Vagina (tissue), 2 donors: ENCODE measurements around the gene NFIB. TPM values are rescaled to one million over a fixed set of nuclear protein-coding genes. Genes with fewer than 3 reads are reported as not detected.

ENCODE experiments used
- DNase-seq, 2 donors: peaks; one replicate each; pipeline ENCODE4 v3.0.0-alpha.2; 2017; ENCODE audit errors: extremely low spot score in 2 of 2
- H3K27ac ChIP-seq: fragments of 200-600 bp; sonication (generic); one replicate; pipeline ENCODE4 v1.5.1; 2019
- H3K27me3 ChIP-seq: fragments of 200-600 bp; sonication (generic); one replicate; pipeline ENCODE4 v1.5.1; 2019
- H3K36me3 ChIP-seq, 2 donors: fragments of 200-600 bp; sonication (generic); one replicate each; pipeline ENCODE4 v1.5.1; 2017 to 2019
- H3K4me1 ChIP-seq: fragments of 200-600 bp; sonication (generic); one replicate; pipeline ENCODE4 v1.5.1; 2019
- H3K4me3 ChIP-seq, 2 donors: fragments of 200-600 bp; sonication (generic); 1 replicate in 1 of 2; 2 replicates in 1 of 2; pipeline ENCODE4 v1.5.1; 2016 to 2019
- H3K9me3 ChIP-seq: fragments of 200-600 bp; sonication (generic); one replicate; pipeline ENCODE4 v1.5.1; 2019
- POLR2A ChIP-seq, 2 donors: fragments of 450-650 bp; IDR thresholded peaks; one replicate each; pipeline ENCODE4 v1.6.1; 2017; ENCODE audit warnings: antibody characterized with exemption in 2 of 2, mild to moderate bottlenecking in 2 of 2, moderate library complexity in 2 of 2
- POLR2AphosphoS5 ChIP-seq, 2 donors: sonication (generic); formaldehyde crosslinking; IDR thresholded peaks; one replicate each; pipeline ENCODE4 v1.9.0; 2017; ENCODE audit warnings: antibody characterized with exemption in 2 of 2, mild to moderate bottlenecking in 2 of 2, low read depth in 1 of 2; ENCODE audit not compliant: insufficient read depth in 1 of 2
- intact Hi-C: fragments of 100-400 bp; cut with DNase I; formaldehyde crosslinking; loops from one replicate; pipeline ENCODE4 v1.15.1; 2023
- total RNA-seq: library from RNA; depleted of rRNA; stranded (reverse); fragments of >200 nt; gene quantifications from one replicate; pipeline ENCODE4 v1.2.3, GENCODE V29; 2016
- TF ChIP-seq, protein P1 (sequence below), 3 experiments: fragments of 450-650 bp in 2 of 3; fragments of 200-600 bp in 1 of 3; sonication (generic) in 1 of 3; IDR thresholded peaks; one replicate each; pipeline ENCODE4 v1.5.1; 2017 to 2019; ENCODE audit warnings: antibody characterized with exemption in 3 of 3, mild to moderate bottlenecking in 2 of 3, moderate library complexity in 2 of 3

The NFIB gene
- total RNA-seq, 1 donor from 2014 or later: 73.4 TPM

DNA sequence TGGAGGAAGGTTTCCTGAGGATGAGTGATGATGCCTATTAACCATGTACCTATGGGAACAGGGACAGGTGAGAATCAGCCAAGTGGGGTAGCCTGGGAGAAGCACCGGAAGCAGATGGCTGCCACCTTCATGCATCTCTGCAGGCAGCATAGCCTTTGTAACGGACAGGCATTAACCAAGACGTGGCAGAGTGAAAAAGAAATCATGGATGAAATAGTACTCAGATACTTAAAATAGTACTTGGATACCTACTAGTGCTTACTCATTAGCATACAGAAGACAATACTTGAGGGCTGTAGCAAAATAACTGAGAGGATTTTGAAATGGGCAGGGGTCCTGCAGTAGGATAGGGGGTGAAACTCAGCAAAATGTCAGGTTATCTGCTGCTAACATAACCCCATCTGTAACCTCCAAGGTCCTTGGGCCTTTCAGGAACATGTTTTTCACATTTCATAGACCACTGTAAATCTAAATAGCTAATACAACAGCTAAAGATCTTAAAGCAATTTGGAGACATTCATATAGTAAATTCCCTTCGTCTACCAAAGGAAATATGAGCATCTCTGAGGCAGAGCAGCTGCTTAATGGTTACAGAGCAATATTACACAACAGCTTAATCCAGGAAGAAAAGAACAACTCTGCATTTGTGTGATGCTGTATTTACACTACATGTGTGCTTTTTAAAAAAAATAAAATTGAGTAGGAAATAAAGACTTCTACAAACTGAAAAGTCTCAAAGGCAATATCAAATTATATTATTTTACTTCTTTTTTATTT lies 154.3 kb downstream of the NFIB start:
- Histone ChIP-seq H3K27me3 (no peaks in the 10 kb centered on the region), H3K9me3 (no peaks in the 10 kb centered on the region), H3K4me1 (peaks cover 2% of the 10 kb centered on the region), H3K36me3 (no peaks in the 10 kb centered on the region), H3K4me3 (no peak overlapping the region), H3K27ac (no peak overlapping the region)
- TF ChIP-seq POLR2AphosphoS5 (IDR thresholded peaks at IDR 0.05; ENCODE audit: insufficient read depth in 1 of 2, low read depth in 1 of 2): no peak
- intact Hi-C loops: no loop called here
- no peak for DNase-seq

DNA sequence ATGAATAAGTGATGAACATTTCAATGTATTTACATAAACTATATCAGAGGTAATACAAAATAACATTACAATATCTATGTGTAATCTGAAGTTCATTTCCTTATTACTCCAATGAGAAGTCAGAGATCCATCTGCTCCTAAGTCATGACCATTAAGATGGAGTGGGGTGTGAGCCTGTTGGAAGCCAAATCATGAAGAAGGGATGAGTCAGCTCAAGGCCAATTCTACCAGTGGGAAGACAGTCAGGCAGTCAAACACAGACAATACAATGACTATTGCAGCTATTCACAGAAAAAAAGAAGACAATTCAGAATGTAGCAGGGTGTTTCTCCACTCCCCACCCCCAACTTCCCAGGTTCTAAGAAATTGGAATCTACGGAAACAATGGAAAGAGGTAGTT lies 155.0 kb downstream of the NFIB start:
- no peak for DNase-seq
- no peaks in the 10 kb centered on the region for H3K27me3 ChIP-seq
- H3K27ac ChIP-seq: no peak overlapping the region
- no peaks in the 10 kb centered on the region for H3K4me1 ChIP-seq
- intact Hi-C loops: no loop called here
- no peak for TF ChIP-seq POLR2AphosphoS5 (IDR thresholded peaks at IDR 0.05; ENCODE audit: insufficient read depth in 1 of 2, low read depth in 1 of 2)
- no peaks in the 10 kb centered on the region for H3K36me3 ChIP-seq
- no peak overlapping the region for H3K4me3 ChIP-seq
- H3K9me3 ChIP-seq: no peaks in the 10 kb centered on the region

DNA sequence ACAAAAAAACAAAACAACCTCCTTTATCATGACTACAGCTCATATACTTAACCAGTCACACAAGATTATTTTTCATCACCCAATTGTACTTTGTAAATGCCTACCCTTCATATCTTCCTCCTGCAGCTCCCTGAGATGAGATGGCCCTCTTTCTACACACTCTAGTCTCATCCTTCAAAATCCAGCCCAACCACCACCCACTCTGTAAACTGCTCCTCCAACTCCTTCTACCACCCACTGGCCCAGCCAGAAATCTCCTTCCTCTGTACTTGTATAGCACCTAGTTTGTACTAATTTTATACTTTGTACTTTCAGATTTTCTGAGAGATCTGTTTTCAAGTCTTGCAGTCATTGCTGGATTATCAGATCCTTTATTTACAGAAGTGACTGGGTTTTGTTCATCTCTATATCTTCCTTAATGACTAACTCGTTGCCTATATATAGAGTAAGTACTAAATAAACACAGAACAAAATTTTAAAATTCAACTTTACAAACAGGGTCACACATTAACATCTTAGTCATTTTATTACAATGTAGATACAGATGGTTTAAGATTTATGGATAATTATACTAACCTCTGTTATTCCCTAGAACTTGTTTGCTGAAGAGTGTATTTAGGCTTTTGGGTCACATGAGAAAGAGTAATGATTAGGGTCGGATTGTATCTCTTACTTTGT lies 155.7 kb downstream of the NFIB start:
- Histone ChIP-seq H3K27me3 (no peaks in the 10 kb centered on the region), H3K9me3 (no peaks in the 10 kb centered on the region), H3K27ac (no peak overlapping the region), H3K36me3 (no peaks in the 10 kb centered on the region), H3K4me3 (no peak overlapping the region), H3K4me1 (peaks cover 5% of the 10 kb centered on the region)
- DNase-seq: no peak
- intact Hi-C loops: no loop called here
- TF ChIP-seq POLR2A (IDR thresholded peaks at IDR 0.05): no peak
- no peak for TF ChIP-seq POLR2AphosphoS5 (IDR thresholded peaks at IDR 0.05; ENCODE audit: insufficient read depth in 1 of 2, low read depth in 1 of 2)
- TF ChIP-seq, protein P1, sequence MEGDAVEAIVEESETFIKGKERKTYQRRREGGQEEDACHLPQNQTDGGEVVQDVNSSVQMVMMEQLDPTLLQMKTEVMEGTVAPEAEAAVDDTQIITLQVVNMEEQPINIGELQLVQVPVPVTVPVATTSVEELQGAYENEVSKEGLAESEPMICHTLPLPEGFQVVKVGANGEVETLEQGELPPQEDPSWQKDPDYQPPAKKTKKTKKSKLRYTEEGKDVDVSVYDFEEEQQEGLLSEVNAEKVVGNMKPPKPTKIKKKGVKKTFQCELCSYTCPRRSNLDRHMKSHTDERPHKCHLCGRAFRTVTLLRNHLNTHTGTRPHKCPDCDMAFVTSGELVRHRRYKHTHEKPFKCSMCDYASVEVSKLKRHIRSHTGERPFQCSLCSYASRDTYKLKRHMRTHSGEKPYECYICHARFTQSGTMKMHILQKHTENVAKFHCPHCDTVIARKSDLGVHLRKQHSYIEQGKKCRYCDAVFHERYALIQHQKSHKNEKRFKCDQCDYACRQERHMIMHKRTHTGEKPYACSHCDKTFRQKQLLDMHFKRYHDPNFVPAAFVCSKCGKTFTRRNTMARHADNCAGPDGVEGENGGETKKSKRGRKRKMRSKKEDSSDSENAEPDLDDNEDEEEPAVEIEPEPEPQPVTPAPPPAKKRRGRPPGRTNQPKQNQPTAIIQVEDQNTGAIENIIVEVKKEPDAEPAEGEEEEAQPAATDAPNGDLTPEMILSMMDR (IDR thresholded peaks at IDR 0.05): no peak

DNA sequence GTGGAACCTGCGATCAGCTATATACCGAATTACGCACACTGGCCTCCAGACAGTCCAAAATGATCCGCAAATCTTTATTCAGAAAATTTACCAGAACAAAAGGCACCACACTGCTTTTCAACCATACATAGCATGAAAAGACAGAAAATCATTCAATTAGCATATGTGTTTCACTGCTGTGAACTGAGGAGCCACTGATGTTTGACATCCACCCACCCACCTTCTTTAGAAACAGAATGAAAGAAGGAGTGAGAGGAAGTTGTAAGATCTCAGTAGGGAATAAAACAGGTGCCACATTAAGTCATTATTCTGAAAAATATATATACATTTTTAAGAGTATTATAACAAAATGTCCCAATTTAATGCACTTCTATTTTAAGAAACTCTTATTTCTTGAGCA lies 156.8 kb downstream of the NFIB start:
- no peak overlapping the region for H3K27ac ChIP-seq
- H3K27me3 ChIP-seq: no peaks in the 10 kb centered on the region
- DNase-seq: no peak
- no peak for TF ChIP-seq POLR2A (IDR thresholded peaks at IDR 0.05)
- TF ChIP-seq, protein P1 (IDR thresholded peaks at IDR 0.05): no peak
- TF ChIP-seq POLR2AphosphoS5 (IDR thresholded peaks at IDR 0.05; ENCODE audit: insufficient read depth in 1 of 2, low read depth in 1 of 2): no peak
- no peak overlapping the region for H3K4me3 ChIP-seq
- no peaks in the 10 kb centered on the region for H3K9me3 ChIP-seq
- intact Hi-C loops: no loop called here
- H3K36me3 ChIP-seq: no peaks in the 10 kb centered on the region
- peaks cover 16% of the 10 kb centered on the region for H3K4me1 ChIP-seq

DNA sequence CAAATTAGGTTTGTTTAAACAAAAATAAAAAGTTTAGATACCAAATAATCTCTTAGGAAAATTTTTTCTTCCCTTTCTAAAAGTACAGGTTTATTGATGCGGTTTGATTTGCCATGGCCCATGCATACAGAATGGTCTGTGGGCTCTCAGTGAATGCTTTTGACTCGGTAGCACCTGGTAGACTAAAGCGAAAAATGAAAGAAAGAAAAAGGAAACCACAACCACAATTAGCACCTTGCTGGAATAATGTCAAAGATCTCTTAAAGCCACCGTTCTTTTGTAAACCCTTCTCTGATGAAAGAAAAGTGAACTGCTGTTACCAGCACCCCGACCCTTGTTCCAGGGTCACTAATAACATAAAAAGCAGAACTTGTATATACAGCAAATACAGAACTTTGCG lies 157.9 kb downstream of the NFIB start:
- no peak overlapping the region for H3K4me3 ChIP-seq

More for the DNA sequence above, 157.9 kb downstream of the NFIB start:
- H3K36me3 ChIP-seq: no peaks in the 10 kb centered on the region
- DNase-seq: no peak
- H3K9me3 ChIP-seq: no peaks in the 10 kb centered on the region
- no peak for TF ChIP-seq POLR2A (IDR thresholded peaks at IDR 0.05)
- TF ChIP-seq, protein P1 (IDR thresholded peaks at IDR 0.05): no peak
- TF ChIP-seq POLR2AphosphoS5 (IDR thresholded peaks at IDR 0.05; ENCODE audit: insufficient read depth in 1 of 2, low read depth in 1 of 2): no peak
- intact Hi-C loops: no loop called here
- no peak overlapping the region for H3K27ac ChIP-seq
- H3K4me1 ChIP-seq: peaks cover 19% of the 10 kb centered on the region
- H3K27me3 ChIP-seq: no peaks in the 10 kb centered on the region
